Measurements from ENCODE around the gene TNFAIP2.

TNFAIP2 gene

GRCh38 chr14:103123634-103124500 is 606 bp downstream of the TNFAIP2 start:
- TF ChIP-seq EZH2 (optimal IDR thresholded peaks at IDR 0.05; ENCODE audit: low read depth, low read length): no peak
- TF ChIP-seq CTCF (IDR thresholded peaks at IDR 0.05; ENCODE audit: low read length): no peak
- no peak for TF ChIP-seq EZH2phosphoT487 (IDR thresholded peaks at IDR 0.05; ENCODE audit: low read length)
- Histone ChIP-seq H3K4me3 (ENCODE audit: low read length) (no peak overlapping the region), H3F3A (ENCODE audit: insufficient read depth, low read length) (no peaks in the 10 kb centered on the region), H3K27me3 (replicated peaks; ENCODE audit: insufficient read depth, low read length) (peaks cover 11% of the 10 kb centered on the region), H2AFZ (ENCODE audit: low read length) (no peak overlapping the region), H3K4me2 (ENCODE audit: low read depth, low read length) (no peak overlapping the region; the same call in 1 of the 2 replicates), H3K27ac (ENCODE audit: low read length) (no peak overlapping the region), H3K9me2 (replicated peaks; ENCODE audit: insufficient read depth, low read length) (no peaks in the 10 kb centered on the region), H3K36me3 (replicated peaks; ENCODE audit: insufficient read depth, low read length) (no peaks in the 10 kb centered on the region), H4K20me1 (ENCODE audit: insufficient read depth, low read length) (no peaks in the 10 kb centered on the region), H3K9me3 (replicated peaks; ENCODE audit: insufficient read depth, low read length) (no peaks in the 10 kb centered on the region), H3K79me2 (ENCODE audit: low read length) (no peaks in the 10 kb centered on the region), H3K4me1 (ENCODE audit: low read length) (no peaks in the 10 kb centered on the region), H3K9ac (ENCODE audit: low read length) (no peak overlapping the region)
- no peak for DNase-seq

- Histone ChIP-seq H3K36me3 (replicated peaks; ENCODE audit: insufficient read depth, low read length) (no peaks in the 10 kb centered on the region), H3K9ac (ENCODE audit: low read length) (no peak overlapping the region), H3K4me3 (ENCODE audit: low read length) (no peak overlapping the region), H3K79me2 (ENCODE audit: low read length) (no peaks in the 10 kb centered on the region), H3K4me2 (ENCODE audit: low read depth, low read length) (no peak overlapping the region), H2AFZ (ENCODE audit: low read length) (no peak overlapping the region), H3F3A (ENCODE audit: insufficient read depth, low read length) (no peaks in the 10 kb centered on the region), H3K27me3 (replicated peaks; ENCODE audit: insufficient read depth, low read length) (peaks cover 11% of the 10 kb centered on the region), H4K20me1 (ENCODE audit: insufficient read depth, low read length) (no peaks in the 10 kb centered on the region), H3K9me2 (replicated peaks; ENCODE audit: insufficient read depth, low read length) (no peaks in the 10 kb centered on the region), H3K27ac (ENCODE audit: low read length) (no peak overlapping the region), H3K4me1 (ENCODE audit: low read length) (no peaks in the 10 kb centered on the region), H3K9me3 (replicated peaks; ENCODE audit: insufficient read depth, low read length) (no peaks in the 10 kb centered on the region)
- no peak for DNase-seq
- no peak for TF ChIP-seq EZH2phosphoT487 (IDR thresholded peaks at IDR 0.05; ENCODE audit: low read length)
- TF ChIP-seq CTCF (IDR thresholded peaks at IDR 0.05; ENCODE audit: low read length): no peak
These were observed 1.3 kb downstream of the TNFAIP2 start for GRCh38 chr14:103124501-103125001.

GRCh38 chr14:103125098-103126070 is 2.1 kb downstream of the TNFAIP2 start:
- DNase-seq: no peak
- H3K4me1 ChIP-seq (ENCODE audit: low read length): no peaks in the 10 kb centered on the region
- no peaks in the 10 kb centered on the region for H3K9me3 ChIP-seq (replicated peaks; ENCODE audit: insufficient read depth, low read length)
- H3K9ac ChIP-seq (ENCODE audit: low read length): no peak overlapping the region
- H3K79me2 ChIP-seq (ENCODE audit: low read length): no peaks in the 10 kb centered on the region
- no peak overlapping the region for H3K4me3 ChIP-seq (ENCODE audit: low read length)
- TF ChIP-seq EZH2 (optimal IDR thresholded peaks at IDR 0.05; ENCODE audit: low read depth, low read length): no peak
- no peak for TF ChIP-seq CTCF (IDR thresholded peaks at IDR 0.05; ENCODE audit: low read length)
- no peak overlapping the region for H2AFZ ChIP-seq (ENCODE audit: low read length)
- no peaks in the 10 kb centered on the region for H3K36me3 ChIP-seq (replicated peaks; ENCODE audit: insufficient read depth, low read length)
- peaks cover 15% of the 10 kb centered on the region for H3K27me3 ChIP-seq (replicated peaks; ENCODE audit: insufficient read depth, low read length)
- H3K27ac ChIP-seq (ENCODE audit: low read length): no peak overlapping the region
- no peaks in the 10 kb centered on the region for H3F3A ChIP-seq (ENCODE audit: insufficient read depth, low read length)
- no peak overlapping the region for H3K4me2 ChIP-seq (ENCODE audit: low read depth, low read length)
- H4K20me1 ChIP-seq (ENCODE audit: insufficient read depth, low read length): no peaks in the 10 kb centered on the region
- H3K9me2 ChIP-seq (replicated peaks; ENCODE audit: insufficient read depth, low read length): no peaks in the 10 kb centered on the region
